SK-N-SH treated with all-trans-retinoic acid at 6 μM for 48 hours (cell line): Measurements from ENCODE around the gene NEIL1.
"Not testable (repeated sequence)": the region's sequence is repeated elsewhere in the genome, so short reads cannot be mapped to it uniquely, and the experiment has no call there.

ENCODE experiments used
- ARNTL ChIP-seq: fragments of 450-650 bp; formaldehyde crosslinking; IDR thresholded peaks from 2 replicates; pipeline ENCODE4 v1.5.0; 2020; ENCODE audit warnings: low read depth, mild to moderate bottlenecking, moderate library complexity, borderline replicate concordance
- BACH2 ChIP-seq: fragments of 250-450 bp; sonication (Bioruptor Pico); IDR thresholded peaks from 2 replicates; pipeline ENCODE4 v1.9.0; 2021; ENCODE audit warnings: mild to moderate bottlenecking, borderline replicate concordance
- CSDC2 ChIP-seq: fragments of 250-450 bp; sonication (Bioruptor Pico); IDR thresholded peaks from 2 replicates; pipeline ENCODE4 v1.5.0; 2020; ENCODE audit warnings: mild to moderate bottlenecking, moderate library complexity
- TCF4 ChIP-seq: fragments of 250-450 bp; sonication (Bioruptor Pico); IDR thresholded peaks from 2 replicates; pipeline ENCODE4 v1.8.0; 2021; ENCODE audit warnings: mild to moderate bottlenecking, moderate library complexity, borderline replicate concordance
- ZC3H10 ChIP-seq: fragments of 250-450 bp; sonication (Bioruptor Pico); IDR thresholded peaks from 2 replicates; pipeline ENCODE4 v1.5.1; 2021; ENCODE audit warnings: mild to moderate bottlenecking, moderate library complexity
- ZFP30 ChIP-seq: fragments of 450-650 bp; formaldehyde crosslinking; IDR thresholded peaks from 2 replicates; pipeline ENCODE4 v1.5.0; 2022; ENCODE audit warnings: mild to moderate bottlenecking, moderate library complexity
- TF ChIP-seq, protein P1 (sequence below): fragments of 250-450 bp; sonication (Bioruptor Pico); IDR thresholded peaks from 2 replicates; pipeline ENCODE4 v1.5.1; 2020; ENCODE audit warnings: low read depth, mild to moderate bottlenecking, moderate library complexity

DNA sequence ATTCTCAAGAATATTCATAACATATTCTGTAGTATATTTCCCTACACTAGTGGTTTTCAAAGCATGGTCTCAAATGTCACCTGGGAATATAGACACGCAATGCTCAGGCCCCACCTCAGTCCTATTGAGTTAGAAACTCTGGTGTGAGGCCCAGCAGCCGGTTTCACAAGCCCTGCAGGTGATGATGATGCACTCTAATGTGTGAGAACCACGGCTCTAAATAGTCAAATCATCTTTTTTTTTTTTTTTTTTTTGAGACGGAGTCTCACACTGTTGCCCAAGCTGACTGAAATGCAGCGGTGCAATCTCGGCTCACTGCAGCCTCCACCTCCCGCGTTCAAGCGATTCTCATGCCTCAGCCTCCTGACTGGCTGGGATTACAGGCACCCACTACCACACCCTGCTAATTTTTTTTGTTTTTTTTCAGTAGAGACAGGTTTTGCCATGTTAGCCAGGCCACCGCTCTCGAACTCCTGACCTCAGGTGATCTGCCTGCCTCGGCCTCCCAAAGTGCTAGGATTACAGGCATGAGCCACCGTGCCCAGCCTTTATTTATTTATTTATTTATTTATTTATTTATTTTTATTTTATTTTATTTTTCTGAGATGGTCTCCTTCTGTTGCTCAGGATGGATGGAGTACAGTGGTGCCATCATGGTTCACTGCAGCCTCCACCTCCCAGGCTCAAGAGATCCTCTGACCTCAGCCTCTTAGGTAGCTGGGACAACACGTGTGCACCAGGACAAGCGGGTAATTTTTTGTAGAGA is 13.0 kb upstream of the NEIL1 start:
- not testable (repeated sequence) for TF ChIP-seq ZFP30 (CRISPR knock-in tag); TCF4; ZC3H10; ARNTL (CRISPR knock-in tag); CSDC2 (CRISPR knock-in tag); BACH2
- TF ChIP-seq, protein P1, sequence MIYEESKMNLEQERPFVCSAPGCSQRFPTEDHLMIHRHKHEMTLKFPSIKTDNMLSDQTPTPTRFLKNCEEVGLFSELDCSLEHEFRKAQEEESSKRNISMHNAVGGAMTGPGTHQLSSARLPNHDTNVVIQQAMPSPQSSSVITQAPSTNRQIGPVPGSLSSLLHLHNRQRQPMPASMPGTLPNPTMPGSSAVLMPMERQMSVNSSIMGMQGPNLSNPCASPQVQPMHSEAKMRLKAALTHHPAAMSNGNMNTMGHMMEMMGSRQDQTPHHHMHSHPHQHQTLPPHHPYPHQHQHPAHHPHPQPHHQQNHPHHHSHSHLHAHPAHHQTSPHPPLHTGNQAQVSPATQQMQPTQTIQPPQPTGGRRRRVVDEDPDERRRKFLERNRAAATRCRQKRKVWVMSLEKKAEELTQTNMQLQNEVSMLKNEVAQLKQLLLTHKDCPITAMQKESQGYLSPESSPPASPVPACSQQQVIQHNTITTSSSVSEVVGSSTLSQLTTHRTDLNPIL (CRISPR knock-in tag): not testable (repeated sequence)
